Fibroblast of skin of left biceps (primary cell): ENCODE results near the gene IRS2.
"Not testable (repeated sequence)": the region's sequence is repeated elsewhere in the genome, so short reads cannot be mapped to it uniquely, and the experiment has no call there.

Experiments
- DNase-seq, 2 experiments: peaks; one replicate each; pipeline ENCODE4 v3.0.0-alpha.2; 2013; ENCODE audit warnings: low read depth in 2 of 2

Gene IRS2

DNA sequence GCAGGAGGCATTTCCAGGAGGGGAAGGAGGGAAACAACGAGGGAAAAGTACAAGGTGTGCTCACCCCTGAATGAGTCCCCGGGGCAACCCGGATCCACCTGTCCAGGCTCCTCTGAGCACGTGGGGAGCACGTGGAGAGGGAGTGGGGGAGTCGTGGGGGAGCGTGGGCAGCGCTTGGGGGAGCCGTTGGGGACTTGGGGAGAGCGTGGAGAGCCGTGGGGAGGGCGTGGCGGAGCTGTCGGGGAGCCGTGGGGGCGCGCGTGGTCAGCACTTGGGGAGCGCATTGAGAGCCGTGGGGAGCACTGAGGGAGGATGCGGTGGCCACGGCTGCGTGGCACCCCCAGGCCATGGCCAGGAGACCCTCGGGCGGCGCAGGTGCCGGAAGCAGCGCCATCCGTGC, 52.8 kb downstream of the IRS2 start:
- no peak for DNase-seq

- DNase-seq, result not testable (repeated sequence)
These were observed 53.8 kb downstream of the IRS2 start for GRCh38 chr13:109732470-109733170.

- no peak for DNase-seq
These were observed 55.5 kb downstream of the IRS2 start for GRCh38 chr13:109730812-109731335.

DNA sequence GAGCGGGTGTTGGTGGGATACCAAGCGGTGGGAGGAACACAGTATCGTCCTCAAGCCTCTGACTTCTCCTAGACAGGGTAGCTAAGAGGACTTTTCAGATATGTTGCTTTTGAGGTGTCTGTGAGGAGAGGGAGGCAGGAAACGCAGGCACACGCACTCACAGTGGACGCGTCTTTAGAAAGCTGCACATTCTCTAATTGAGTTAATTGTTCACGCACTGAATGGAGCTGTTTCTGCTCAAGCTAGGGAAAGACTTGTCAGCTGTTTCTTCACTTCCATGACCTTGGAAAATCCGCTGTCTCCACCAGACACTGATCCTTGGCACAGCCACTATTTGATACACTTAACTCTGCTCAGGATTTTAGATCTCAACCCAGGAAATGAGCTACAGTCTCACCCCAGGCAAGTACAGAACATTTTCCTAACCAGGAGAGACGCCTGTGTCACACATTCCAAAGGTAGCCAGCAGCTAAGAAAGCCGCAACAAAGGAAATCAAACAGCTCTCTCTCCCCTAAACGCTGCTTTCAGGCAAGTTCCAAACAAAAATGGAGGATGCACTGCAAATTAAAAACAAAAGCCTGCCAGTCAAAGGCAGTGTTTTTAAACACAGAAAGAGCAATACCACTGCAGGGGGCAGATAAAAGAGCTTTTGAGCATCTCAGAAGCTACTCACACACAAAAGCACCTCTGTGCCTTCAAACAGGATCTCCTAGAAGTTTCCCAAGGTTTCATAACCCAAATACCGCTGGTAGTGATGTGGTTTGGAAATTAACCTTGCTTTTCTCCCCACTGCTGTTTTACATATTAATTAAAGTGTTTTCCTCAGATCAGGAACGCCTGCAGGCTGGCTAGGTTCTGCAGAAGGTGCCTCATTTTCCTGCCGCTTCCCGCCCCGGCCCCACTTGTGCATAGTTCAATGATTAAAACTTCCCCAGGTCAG, 57.3 kb downstream of the IRS2 start:
- no peak for DNase-seq

DNA sequence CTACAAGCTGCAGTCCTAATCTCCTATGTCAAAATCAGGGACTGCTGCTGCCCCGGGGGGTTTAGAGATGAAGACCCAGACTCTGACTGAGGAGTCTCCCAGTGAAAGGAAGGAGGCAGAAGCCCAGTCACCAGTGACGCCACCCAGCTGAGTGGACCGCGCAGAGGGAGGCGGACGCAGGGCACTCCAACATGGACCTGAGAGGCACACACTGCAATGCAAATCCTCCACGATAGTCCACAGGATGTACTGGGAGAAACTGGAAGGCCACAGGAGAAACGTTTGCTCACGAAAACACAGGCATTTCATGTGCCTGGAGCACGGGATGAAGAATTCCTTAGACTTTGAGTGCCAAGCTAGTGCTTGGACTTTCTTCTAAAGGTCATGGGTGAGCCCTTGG, 58.3 kb downstream of the IRS2 start:
- no peak for DNase-seq

GRCh38 chr13:109727251-109727650, 59.1 kb downstream of the IRS2 start:
- DNase-seq, result no peak

- DNase-seq, result no peak
These were observed 60.3 kb downstream of the IRS2 start for GRCh38 chr13:109725995-109726637.

DNA sequence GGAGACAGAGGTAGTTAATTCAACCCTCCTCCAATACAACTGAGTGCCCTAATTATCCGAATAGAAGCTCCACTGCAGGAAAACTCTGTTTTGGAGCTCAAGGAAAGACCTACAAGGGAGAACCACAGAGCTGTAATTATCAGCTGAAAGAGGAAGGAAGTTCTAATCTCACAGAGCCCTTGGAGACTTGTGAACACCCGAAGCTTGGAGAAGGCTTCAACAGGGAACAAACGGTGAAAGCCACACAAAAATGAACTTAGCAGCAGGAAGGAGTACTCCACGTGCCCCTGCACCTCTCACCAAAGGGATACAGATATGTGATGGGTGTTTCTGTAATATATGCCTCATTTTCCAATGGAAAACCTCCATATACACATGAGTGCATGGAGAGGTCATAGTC, 61.1 kb downstream of the IRS2 start:
- DNase-seq, result no peak

GRCh38 chr13:109724603-109725002, 61.8 kb downstream of the IRS2 start:
- DNase-seq, result no peak

DNA sequence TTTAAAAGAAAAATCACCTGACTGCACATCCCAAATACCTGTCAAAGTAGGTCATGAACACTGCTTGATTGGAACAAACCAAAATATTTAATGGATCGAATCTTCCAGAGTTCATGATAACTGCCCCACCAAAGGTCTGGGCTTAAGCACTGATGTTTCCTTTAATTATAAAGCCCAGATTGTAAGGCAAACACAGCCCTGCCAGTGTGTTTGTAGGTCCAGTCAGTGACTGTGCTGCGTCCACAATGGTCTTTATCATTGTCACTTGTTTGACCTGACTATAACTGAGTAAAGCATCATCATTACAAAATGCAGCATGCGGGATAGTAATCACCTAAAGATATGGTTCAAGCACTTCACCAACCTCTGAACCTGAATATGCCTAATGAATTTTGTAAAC, 63.3 kb downstream of the IRS2 start:
- no peak for DNase-seq

- DNase-seq, result no peak
These were observed 64.3 kb downstream of the IRS2 start for GRCh38 chr13:109722068-109722467.

GRCh38 chr13:109720758-109721184, 65.6 kb downstream of the IRS2 start:
- DNase-seq, result no peak

DNA sequence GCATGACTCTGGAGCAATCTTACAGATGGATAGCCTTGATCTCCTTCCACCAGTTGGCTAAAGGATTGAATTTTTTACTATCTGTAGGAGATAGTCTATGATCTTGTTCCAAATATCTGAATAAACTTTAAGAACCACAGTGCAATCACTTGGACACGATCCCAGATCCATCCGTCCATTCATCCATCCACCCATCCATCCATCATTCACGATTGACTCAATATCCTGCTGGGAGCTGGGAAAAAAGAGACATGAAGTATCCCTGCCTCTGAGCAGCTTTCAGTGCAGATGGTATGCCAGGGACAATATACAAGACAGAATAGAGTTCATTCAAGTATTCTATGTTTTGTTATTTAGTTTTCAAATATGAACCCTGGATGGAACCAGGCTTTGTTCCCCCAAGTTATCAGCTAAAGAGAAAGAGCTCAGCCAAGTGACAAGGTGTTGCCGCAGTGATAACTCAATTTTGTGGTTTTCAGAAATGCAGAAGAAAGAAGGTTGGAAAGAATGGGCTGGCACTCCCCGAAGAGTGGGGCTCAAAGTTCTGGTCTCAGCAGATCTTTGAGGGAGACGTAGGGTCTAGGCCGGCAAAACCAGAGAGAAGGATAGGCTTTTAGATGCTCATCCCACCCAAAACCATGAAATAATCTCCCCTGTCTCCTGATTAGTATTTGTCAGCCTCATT, 66.3 kb downstream of the IRS2 start:
- DNase-seq, result no peak

DNA sequence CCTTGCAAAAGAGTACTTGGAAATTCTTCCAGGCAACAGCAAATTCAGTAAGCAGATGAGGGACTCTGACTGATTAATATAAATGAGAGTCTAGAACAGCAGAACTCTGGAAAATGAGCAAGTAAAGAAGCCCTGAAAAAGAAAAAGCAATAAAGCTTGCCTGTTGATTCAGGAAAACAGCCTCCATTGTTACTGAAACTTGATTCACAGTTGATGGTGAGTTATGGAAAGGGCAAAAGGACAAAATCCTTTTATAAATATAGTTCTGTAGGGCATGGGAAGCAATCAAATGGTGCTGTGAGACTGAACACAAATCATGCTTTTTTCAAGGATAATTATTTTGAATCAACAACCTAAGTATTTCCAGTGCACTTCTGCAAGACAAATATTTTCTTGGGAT, 67.7 kb downstream of the IRS2 start:
- no peak for DNase-seq

GRCh38 chr13:109717686-109718085, 68.7 kb downstream of the IRS2 start:
- no peak for DNase-seq

DNA sequence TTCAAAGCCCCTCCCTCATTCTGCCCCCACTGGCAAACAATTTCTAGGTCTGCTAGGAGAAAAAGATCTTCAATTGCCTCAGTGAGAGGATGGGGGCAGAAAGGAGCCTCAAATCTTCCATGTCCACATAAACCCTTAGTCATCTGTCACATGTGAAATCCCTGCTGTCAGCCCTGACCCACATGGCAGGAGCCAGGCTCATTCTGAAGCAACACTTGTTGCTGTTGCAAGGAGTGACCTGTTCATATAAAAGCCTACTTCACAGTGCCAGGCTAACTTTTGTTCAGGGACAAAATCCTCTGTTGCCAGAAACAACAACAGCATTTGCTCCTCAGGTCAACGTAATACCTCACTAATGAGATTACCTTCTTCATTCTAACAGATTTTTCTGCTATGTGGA, 70.5 kb downstream of the IRS2 start:
- DNase-seq, result no peak

DNA sequence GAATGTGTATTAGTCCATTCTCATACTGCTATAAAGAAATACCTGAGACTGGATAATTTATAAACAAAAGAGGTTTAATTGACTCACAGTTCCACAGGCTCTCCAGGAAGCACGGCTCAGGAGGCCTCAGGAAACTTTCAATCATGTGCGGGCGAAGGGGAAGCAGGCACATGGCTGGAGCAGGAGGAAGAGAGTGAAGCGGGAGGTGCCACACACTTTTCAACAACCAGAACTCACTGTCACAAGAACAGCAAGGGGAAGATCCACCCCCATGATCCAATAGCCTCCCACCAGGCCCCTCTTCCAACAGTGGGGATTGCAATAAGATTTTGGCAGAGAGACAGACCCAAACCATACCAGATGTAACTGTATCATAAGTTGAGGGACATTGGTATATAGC, 72.7 kb downstream of the IRS2 start:
- DNase-seq, result no peak

DNA sequence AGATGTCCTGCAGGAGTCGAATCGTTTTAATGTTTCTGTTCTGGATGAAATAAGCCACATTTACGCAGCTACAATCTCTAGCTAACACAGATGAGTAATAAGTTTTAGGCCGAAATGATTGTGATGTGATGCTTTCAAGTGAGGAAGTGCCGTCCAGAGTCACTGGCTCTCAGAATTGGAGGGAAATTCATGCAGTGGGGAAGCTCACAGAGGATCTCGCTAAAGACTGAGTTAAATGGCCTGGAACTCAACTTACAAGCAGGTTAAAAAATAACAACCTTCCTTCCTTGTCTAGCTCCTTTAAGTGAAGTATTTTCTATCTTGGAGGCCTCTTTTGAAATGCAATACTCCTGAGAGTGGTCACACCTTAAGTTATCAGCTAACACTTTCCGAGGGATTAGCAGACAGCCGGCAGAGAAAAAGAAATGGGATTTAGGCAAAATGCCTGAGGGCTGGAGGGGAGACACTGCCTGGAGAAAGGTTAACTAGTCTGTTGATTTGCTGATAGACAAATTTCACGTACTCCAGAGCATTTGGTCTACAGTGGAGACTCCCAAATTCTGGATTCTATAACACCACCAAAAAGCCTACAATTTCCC, 74.2 kb downstream of the IRS2 start:
- DNase-seq, result no peak

GRCh38 chr13:109707742-109708617, 78.4 kb downstream of the IRS2 start:
- DNase-seq, result no peak

DNA sequence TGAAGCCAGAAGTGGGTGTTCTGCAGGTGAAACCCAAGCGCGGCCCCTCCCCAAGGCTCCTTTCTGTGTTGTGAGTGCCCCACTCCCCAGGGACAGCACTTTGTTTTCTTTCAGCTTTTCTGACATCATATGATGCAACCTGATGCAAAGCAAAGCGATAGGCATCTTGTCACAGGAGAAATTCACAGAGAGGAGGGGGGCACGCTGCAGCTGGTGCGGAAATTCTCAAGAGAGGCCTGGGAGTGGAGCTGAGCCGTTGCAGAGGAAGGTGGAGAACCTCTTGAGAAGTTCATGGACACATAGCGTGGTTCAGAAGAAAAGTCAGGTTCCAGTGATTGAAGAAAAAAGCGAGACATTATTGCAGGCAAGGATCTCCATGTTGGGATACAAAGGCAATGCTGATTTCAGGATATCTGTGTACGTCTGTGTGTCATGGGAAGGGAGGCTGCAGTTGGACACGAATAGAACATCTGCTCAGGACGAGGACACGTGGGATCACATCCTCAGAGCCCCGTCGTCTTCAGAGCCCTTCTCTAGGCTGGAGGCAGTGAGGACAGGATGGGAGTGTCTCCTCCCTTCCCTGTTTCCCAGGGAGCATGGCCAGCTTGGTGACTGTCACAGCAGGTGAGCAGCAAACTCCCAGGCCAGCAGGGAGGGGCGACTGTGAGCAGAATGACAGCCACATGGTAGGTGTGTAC, 79.2 kb downstream of the IRS2 start:
- DNase-seq, result no peak
